PC-9 (cell line): ENCODE results near the gene BACH2. TPM values are rescaled to one million over a fixed set of nuclear protein-coding genes. Genes with fewer than 3 reads are reported as not detected.

Source experiments
- BruUV-seq: library from RNA; stranded (reverse); fragments of 400-500 nt; replicated peaks from 2 replicates; lab custom pipeline; 2021; lab: Mats Ljungman, UMichigan
- CTCF ChIA-PET: fragments of 300-600 bp; sonication (Branson Sonifier 250); formaldehyde crosslinking; loops from one replicate; lab custom pipeline; 2022; ENCODE audit warnings: antibody characterized with exemption; lab: Charles Lee
- POLR2A ChIA-PET: fragments of 300-600 bp; sonication (Branson Sonifier 250); formaldehyde crosslinking; loops from one replicate; lab custom pipeline; 2022; ENCODE audit warnings: antibody characterized with exemption; ENCODE audit not compliant: unreplicated experiment; lab: Charles Lee
- DNase-seq, 2 experiments: peaks; one replicate each; pipeline versions ENCODE4 v3.0.0 to v3.0.0-alpha.2; 2015 to 2022; ENCODE audit warnings: mixed read lengths in 1 of 2
- H2AFZ ChIP-seq: fragments of 200-600 bp; sonication (generic); 2 replicates; pipeline ENCODE4 v1.8.1; 2017; ENCODE audit warnings: antibody characterized with exemption
- H3F3A ChIP-seq: fragments of 200-600 bp; sonication (generic); 2 replicates; pipeline ENCODE4 v1.8.1; 2017; ENCODE audit warnings: antibody characterized with exemption, mild to moderate bottlenecking, low read depth; ENCODE audit not compliant: insufficient read depth
- H3K27ac ChIP-seq: fragments of 200-600 bp; sonication (generic); 2 replicates; pipeline ENCODE4 v1.6.1; 2016; ENCODE audit warnings: mixed run types
- H3K27me3 ChIP-seq: fragments of 200-600 bp; sonication (generic); 2 replicates; pipeline ENCODE4 v1.6.1; 2016; ENCODE audit warnings: low read depth, mixed run types; ENCODE audit not compliant: insufficient read depth
- H3K36me3 ChIP-seq: fragments of 200-600 bp; sonication (generic); 2 replicates; pipeline ENCODE4 v1.6.1; 2016; ENCODE audit warnings: low read depth, mixed run types
- H3K4me1 ChIP-seq: fragments of 200-600 bp; sonication (generic); replicated peaks from 2 replicates; pipeline ENCODE4 v1.6.1; 2016; ENCODE audit warnings: mixed run types; ENCODE audit not compliant: insufficient read depth
- H3K4me2 ChIP-seq: fragments of 200-600 bp; sonication (generic); 2 replicates; pipeline ENCODE4 v1.6.1; 2017; ENCODE audit warnings: mixed run types
- H3K4me3 ChIP-seq: fragments of 200-600 bp; sonication (generic); 2 replicates; pipeline ENCODE4 v1.6.1; 2016; ENCODE audit warnings: mixed run types
- H3K79me2 ChIP-seq: fragments of 200-600 bp; sonication (generic); 2 replicates; pipeline ENCODE4 v1.6.1; 2017; ENCODE audit warnings: low read depth, mixed run types
- H3K9me2 ChIP-seq: fragments of 200-600 bp; sonication (generic); 2 replicates; pipeline ENCODE4 v1.8.1; 2017; ENCODE audit warnings: mild to moderate bottlenecking; ENCODE audit not compliant: insufficient read depth
- H3K9me3 ChIP-seq: fragments of 200-600 bp; sonication (generic); 2 replicates; pipeline ENCODE4 v1.8.1; 2016; ENCODE audit warnings: low read depth; ENCODE audit not compliant: insufficient read depth
- H4K20me1 ChIP-seq: fragments of 200-600 bp; sonication (generic); 2 replicates; pipeline ENCODE4 v1.8.1; 2017; ENCODE audit not compliant: insufficient read depth
- EZH2 ChIP-seq: fragments of 200-600 bp; sonication (generic); IDR thresholded peaks from 2 replicates; pipeline ENCODE4 v1.8.0; 2017; ENCODE audit warnings: antibody characterized with exemption, low read depth
- intact Hi-C: fragments of 100-400 bp; cut with micrococcal nuclease; formaldehyde crosslinking; loops from one replicate; pipeline ENCODE4 v1.10.0; 2022; ENCODE audit not compliant: unreplicated experiment
- total RNA-seq: library from RNA; stranded (reverse); gene quantifications from 2 replicates; pipeline ENCODE4 v1.2.3, GENCODE V29; 2021
- TF ChIP-seq, protein P1 (sequence below): fragments of 200-600 bp; sonication (generic); conservative IDR thresholded peaks from 2 replicates; pipeline ENCODE4 v1.6.1; 2017; ENCODE audit warnings: mixed run types, antibody characterized with exemption, mild to moderate bottlenecking, moderate library complexity

The BACH2 gene
- total RNA-seq, 1 experiment from 2014 or later, result 2.3 TPM

DNA sequence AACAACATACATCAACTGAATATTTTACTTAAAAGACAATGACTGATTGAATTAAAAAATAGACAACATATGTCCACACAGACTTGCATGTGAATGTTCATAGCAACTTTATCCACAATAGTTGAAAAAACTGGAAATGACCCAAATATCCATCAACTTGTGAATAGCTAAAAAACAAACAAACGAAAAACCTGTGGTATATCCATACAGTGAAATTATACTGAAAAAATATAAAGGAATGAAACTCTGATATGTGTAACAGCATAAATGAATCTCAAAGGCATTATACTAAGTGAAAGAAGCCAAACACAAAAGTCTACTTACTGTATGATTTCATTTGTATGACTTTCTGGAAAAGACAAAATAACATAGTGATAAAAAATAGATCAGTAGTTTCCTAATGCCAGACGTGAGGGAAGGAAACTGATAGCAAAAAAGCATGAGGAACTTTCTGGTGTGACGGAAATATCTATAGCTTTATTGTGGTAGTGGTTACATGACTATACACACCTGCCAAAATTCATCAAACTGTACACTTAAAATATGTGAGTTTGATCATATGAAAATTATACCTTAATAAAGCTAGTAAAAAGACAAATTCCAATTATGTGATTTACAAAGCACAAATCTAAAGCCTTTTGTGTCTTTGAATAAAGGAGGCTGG lies 123.2 kb downstream of the BACH2 start:
- TF ChIP-seq EZH2, result no peak
- TF ChIP-seq, protein P1, sequence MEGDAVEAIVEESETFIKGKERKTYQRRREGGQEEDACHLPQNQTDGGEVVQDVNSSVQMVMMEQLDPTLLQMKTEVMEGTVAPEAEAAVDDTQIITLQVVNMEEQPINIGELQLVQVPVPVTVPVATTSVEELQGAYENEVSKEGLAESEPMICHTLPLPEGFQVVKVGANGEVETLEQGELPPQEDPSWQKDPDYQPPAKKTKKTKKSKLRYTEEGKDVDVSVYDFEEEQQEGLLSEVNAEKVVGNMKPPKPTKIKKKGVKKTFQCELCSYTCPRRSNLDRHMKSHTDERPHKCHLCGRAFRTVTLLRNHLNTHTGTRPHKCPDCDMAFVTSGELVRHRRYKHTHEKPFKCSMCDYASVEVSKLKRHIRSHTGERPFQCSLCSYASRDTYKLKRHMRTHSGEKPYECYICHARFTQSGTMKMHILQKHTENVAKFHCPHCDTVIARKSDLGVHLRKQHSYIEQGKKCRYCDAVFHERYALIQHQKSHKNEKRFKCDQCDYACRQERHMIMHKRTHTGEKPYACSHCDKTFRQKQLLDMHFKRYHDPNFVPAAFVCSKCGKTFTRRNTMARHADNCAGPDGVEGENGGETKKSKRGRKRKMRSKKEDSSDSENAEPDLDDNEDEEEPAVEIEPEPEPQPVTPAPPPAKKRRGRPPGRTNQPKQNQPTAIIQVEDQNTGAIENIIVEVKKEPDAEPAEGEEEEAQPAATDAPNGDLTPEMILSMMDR, result no peak
- H3F3A ChIP-seq, result no peaks in the 10 kb centered on the region
- no peaks in the 10 kb centered on the region for H3K79me2 ChIP-seq
- CTCF ChIA-PET, result no interaction called here
- H4K20me1 ChIP-seq, result no peaks in the 10 kb centered on the region
- no peak overlapping the region for H3K27ac ChIP-seq
- DNase-seq, result no peak
- H3K9me3 ChIP-seq, result no peaks in the 10 kb centered on the region
- no peaks in the 10 kb centered on the region for H3K4me1 ChIP-seq
- no peaks in the 10 kb centered on the region for H3K9me2 ChIP-seq
- H3K4me2 ChIP-seq, result no peak overlapping the region
- BruUV-seq, result no TSS peak
- POLR2A ChIA-PET, result no interaction called here
- no peaks in the 10 kb centered on the region for H3K27me3 ChIP-seq
- intact Hi-C loops, result no loop called here
- no peak overlapping the region for H2AFZ ChIP-seq
- no peak overlapping the region for H3K4me3 ChIP-seq
- H3K36me3 ChIP-seq, result no peaks in the 10 kb centered on the region

DNA sequence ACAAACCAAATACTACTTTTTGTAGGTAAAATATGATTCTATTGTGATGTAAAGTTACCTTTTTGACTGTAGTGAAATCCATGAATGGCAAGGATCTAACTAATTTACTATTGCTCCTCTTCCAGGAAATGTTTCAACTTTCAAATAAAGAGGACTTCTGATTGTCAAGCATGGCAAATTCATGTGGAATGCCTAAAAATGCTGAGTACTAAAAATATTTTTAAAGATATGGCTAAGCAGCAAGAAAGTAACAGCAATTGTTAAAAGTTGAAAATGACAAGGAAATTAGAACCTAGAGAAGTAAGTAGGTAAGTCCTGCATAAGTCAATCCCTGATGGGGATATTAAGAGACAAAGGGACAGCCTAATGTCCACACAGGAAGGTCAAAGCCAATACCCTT lies 126.0 kb downstream of the BACH2 start:
- Histone ChIP-seq H3K36me3 (no peaks in the 10 kb centered on the region), H3K79me2 (no peaks in the 10 kb centered on the region), H3K27me3 (no peaks in the 10 kb centered on the region), H3F3A (no peaks in the 10 kb centered on the region), H4K20me1 (no peaks in the 10 kb centered on the region), H3K9me3 (no peaks in the 10 kb centered on the region), H3K9me2 (no peaks in the 10 kb centered on the region), H3K4me2 (no peak overlapping the region), H3K4me3 (no peak overlapping the region), H3K4me1 (no peaks in the 10 kb centered on the region), H3K27ac (no peak overlapping the region), H2AFZ (no peak overlapping the region)
- no TSS peak for BruUV-seq
- ChIA-PET POLR2A (no interaction called here), CTCF (no interaction called here)
- TF ChIP-seq, protein P1, result no peak
- TF ChIP-seq EZH2, result no peak
- intact Hi-C loops, result no loop called here
- DNase-seq, result no peak

DNA sequence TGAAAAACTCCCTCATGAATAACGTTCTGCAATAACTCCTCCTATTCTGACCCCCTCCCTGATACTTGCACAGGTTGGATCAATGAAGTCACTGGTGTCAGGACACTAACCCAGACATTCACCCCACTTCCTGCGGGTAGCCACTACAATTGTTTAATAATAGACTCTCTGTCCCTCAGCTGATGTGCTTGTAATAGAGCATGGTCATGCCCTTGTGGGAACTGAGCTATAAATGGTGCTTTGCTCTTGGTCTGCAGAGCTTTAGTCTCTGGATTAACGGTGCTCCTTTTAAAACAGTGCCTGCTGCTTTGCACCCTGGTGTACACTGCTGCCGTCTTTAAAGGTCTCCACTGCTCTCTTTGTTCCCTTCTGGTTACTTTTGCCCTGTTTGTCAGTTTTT lies 127.3 kb downstream of the BACH2 start:
- H4K20me1 ChIP-seq, result no peaks in the 10 kb centered on the region
- no peak overlapping the region for H2AFZ ChIP-seq
- no peaks in the 10 kb centered on the region for H3K9me2 ChIP-seq
- H3K4me2 ChIP-seq, result no peak overlapping the region
- H3K79me2 ChIP-seq, result no peaks in the 10 kb centered on the region
- BruUV-seq, result no TSS peak
- intact Hi-C loops, result no loop called here
- ChIA-PET POLR2A (no interaction called here), CTCF (no interaction called here)
- no peaks in the 10 kb centered on the region for H3F3A ChIP-seq
- no peak for TF ChIP-seq EZH2
- TF ChIP-seq, protein P1, result no peak
- H3K4me3 ChIP-seq, result no peak overlapping the region
- H3K27me3 ChIP-seq, result no peaks in the 10 kb centered on the region
- no peaks in the 10 kb centered on the region for H3K9me3 ChIP-seq
- no peak overlapping the region for H3K27ac ChIP-seq
- no peaks in the 10 kb centered on the region for H3K36me3 ChIP-seq
- no peak for DNase-seq
- H3K4me1 ChIP-seq, result no peaks in the 10 kb centered on the region
